HG02798 (cell line): ENCODE measurements around the gene SRGAP3.

Experiments used
- ATAC-seq: cut with Tn5 transposase; IDR thresholded peaks from one replicate; pipeline ENCODE4 v1.9.1; 2021; ENCODE audit warnings: mild to moderate bottlenecking; ENCODE audit not compliant: unreplicated experiment, poor library complexity

SRGAP3 gene

DNA sequence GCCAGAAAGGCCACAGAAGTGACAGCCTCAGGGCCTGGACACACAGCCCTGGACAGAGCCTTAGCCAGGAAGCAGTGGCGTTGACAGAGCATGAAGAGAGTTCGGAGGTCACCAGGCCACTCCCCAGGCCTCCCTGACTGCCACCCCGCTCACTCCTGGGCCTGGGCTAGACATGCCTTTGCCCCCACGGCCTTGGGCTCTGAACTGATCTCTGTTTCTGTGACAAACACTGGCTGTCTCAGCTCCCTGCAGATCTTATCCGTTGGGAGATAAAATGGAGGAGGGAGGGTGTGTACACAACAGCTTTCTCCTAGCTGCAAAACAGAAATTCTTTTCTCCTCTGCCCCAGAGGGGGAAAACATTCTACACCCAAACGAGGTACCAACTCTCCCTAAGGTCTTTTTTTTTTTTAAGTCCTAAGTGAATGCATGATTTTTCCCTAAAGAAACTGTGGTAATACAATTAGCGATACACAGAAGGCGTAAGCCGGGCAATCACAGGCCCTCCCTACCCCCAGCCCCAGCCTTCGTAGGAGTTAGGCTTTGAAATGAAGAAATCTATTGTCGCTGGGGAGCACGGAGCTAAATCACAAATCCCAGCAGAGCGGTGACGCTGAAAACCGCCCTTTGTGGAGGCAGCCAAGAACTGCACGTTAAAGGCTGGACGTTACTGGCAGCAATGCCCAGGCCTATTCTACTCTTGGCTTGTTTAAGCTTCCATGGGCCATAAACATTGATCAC lies 45.0 kb downstream of the SRGAP3 start:
- no peak for ATAC-seq

DNA sequence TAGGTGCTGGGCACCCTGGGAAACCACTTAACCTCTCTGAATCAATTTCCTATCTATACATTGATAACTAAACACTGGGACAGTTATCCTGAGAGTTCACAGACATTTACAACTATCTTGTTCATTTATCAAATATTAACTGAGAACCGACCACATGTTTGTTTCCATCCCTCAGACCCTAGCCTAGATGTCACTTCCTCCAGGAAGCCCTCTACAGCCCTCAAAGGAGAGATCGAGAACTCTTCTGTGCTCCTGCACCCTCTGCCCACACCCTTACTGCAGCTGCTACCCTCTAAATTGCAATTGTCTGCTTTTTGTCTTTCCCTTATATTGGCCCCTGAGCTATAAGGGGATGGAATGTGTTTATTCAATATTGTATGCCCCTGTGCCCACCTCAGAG lies 46.1 kb downstream of the SRGAP3 start:
- ATAC-seq: no peak

DNA sequence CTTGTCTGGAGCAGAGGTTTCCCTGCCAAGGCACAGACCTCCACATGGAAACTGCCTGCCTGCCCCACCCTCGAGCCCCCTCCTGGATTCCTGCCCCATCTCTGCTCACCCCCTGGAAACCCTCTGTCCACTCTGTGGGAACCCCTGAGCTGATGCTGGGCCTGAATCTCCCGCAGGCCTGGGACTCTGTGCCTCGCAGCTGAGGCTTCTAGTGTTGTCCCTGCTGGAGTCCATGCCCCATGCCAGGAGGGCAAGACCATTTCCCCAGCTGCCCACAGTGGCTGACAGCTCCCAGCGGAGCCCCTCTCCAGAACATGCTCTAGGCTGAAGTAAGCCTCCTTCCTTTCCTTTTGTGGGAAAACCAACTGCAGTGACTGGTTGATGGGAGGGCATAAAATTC lies 46.9 kb downstream of the SRGAP3 start:
- ATAC-seq: no peak

DNA sequence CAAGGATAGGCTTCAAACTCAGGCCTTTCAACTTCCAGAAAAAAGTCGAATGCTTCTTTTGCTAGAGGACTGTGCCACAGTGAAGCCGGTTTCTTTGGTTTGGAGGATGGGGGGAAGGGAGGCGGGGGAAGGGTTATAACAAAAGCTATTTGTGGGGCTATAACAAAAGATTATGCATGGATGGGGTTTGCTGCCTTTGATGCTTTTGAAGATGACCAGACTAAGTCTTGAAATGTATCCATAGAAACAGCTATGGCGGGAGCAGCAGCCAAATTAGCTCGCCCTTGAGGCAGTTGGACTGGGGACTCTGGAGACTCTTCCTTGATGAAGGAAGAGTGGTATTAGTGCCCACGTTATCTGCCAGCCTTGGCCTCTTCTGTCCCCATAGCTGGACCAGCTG lies 47.5 kb downstream of the SRGAP3 start:
- ATAC-seq: no peak

DNA sequence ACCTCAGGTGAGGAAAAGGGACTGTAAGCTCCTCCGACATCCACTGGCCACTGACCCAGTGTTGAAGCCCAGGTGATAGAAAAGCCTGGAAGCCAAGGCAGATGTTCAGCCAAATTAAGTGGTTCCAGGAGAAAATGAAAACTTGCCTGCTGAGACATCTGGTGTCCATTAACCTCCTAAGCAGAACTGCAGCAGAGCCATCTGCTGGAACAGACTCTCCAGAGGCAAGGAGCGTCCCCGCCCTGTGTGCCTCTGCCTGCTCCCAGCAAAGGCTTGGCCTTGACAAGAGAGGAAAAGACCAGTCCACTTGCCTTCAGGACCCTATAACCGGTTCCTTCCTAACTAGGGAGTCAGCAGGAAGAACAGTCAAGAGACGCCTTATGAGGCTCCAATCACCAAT lies 48.2 kb downstream of the SRGAP3 start:
- ATAC-seq: no peak

DNA sequence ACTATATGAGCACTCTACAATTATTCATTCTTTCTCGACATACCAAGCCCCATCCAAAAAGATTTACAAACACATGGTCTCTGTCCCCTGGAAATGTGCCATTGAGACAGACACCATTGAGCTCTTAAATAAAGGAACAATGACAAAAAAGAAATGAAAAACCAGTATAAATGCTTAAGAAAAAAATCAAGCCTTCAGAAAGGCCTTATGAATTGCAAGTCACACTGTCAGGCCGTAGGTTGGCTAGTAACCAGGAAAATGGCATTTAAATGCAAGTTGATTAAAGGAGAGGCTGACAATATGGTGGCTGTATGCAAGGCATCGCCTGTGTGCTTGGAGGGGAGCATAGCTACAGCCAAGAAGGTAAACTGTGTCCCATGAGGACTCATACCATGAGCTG lies 49.7 kb downstream of the SRGAP3 start:
- ATAC-seq: no peak

DNA sequence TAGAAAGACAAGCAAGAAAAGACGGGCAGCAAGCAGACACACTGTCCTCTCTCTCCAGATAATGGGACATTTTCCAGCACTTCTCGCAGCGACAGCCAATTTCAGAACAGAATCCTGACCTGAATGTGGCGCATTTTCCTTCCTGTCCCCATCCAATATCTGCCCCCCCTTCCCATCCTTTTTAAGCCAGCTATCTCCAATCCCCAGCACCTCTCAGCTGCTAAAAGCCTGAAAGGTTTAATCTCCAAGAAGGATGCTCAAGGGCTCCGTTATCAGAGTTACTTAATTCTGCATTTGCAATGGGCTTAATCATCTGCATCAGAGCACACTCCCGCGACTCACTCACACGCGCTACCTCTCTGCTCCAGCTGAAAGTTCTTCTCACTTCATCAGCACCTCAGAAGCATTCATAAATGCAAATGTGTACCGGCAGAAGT lies 50.5 kb downstream of the SRGAP3 start:
- ATAC-seq: no peak

DNA sequence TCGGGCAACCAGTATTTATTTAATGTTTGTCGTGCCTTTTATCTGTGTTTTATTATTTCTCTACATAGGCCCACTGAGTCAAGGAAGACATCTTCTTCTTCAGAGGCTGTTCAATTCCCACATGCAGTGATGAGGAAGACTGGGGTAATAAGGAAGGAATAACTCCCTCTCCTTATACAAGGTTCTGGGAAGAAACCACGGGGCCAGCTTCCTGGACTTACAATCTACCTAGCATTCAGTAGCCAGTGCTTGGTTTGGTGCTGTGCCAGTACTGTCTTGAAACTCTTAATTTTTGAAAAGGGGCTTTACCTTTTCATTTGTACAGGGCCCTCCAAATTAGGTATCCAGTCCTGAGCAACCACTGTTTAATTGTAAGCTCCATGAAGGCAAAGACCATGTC lies 51.2 kb downstream of the SRGAP3 start:
- no peak for ATAC-seq

DNA sequence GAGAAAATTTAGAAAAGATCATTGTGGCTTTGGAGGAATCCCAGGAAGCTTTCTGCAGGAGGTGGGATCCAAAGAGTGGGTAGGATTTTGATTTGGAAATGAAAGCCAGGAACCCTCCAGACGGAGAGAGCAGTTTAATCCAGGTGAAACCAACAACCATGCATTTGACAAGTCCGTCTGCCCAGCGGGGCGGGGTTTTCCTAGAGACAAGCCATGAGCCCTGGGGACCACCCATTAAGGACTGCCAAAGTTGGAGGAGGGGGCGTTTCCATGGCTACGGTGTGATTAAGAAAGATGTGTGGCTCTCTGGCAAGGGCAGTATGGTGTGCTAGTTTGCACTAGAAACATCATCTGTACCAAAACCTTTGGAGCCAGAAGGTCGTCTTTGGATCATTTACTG lies 53.4 kb downstream of the SRGAP3 start:
- ATAC-seq: no peak

DNA sequence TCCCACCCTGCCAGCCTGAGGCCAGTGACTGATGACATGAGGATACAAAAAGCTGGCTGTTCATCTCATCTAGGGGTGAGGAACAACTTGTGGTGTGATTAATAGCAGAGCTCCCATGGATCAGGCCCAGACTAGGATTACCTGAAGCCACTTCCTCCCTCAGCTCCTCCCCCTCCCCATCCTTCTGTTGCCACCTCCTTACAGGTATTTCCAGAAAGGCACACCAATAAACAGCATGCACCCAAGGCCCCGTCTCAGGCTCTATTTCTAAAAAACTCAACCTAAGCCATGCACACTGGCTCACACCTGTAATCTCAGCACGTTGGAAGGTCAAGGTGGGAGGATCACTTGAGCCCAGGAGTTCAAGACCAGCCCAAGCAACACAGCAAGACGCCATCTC lies 54.1 kb downstream of the SRGAP3 start:
- ATAC-seq: no peak

DNA sequence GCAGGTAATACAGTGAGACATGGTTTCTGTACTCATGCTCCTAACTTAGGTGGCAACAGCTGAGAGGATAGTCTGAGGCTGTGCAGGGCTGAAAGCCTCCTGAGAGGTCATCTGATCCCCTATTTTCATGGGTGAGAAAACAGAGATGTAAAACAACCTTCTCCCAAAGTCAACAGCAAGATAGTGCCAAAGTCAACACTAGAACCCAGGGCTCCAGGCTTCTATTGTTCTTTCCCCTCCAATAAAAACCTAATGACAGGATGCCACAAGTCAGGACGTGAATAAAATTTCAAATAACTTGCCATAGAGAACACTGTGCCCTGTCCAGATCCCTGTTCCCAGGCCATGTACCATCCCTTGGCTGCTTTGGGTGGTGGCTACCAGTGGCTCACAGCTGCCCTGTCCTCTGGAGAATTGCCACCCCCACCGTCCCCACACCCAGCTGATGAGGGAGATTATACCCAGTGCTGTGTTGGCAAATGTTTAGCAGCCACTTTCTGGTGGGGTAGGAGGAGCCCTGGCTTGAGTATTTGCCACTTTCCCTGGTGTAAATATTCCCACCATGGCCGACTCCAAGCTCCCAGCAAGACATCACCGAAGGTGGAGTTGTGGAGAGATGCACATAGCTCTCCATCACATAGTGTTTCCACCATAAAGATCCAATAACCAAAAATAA lies 54.8 kb downstream of the SRGAP3 start:
- no peak for ATAC-seq

DNA sequence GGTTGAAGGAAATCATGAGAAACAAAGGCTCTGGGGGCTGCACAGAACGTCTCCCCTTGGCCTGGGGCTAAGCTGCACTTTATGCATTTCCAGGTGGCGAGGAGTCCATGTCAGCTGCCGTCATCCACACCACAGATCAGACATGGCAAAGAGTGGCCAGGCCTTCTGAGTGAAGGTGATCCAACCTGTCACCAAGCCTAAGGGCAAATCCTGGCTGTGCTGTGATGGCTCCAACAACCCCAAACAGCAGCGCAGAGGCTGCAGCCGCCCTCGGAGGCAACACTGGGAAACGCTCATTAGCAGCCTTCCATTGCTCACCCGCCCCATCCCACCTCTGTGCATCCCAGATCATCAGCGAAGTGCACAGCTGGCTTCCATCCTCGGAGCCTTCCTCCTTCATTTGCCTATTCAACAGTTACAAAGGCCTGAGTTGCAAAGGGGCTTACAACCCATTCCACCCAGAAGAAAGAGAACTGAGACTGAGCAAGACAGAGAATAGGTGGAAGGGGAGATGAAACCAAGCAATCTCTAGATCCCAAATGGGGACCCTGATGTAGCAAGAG lies 55.7 kb downstream of the SRGAP3 start:
- no peak for ATAC-seq

DNA sequence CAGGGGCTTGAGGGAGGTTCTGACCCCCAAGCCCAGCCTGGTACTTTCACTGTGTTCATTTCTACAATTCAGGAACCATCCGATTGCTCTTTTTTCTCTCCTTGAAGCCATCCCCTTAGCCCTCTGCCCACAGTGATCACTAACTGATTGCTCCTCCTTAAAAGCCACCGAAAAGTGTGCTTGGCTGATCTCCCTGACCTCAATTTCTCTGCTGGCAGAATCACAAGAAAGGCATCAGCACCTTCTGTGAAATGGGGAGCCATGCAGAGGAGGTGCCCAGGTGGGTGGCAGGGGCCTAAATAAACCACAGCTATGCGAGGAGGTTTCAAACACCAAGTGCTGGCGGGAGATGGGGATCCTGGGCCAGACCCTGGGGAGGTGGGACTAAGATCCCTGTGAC lies 56.2 kb downstream of the SRGAP3 start:
- no peak for ATAC-seq

DNA sequence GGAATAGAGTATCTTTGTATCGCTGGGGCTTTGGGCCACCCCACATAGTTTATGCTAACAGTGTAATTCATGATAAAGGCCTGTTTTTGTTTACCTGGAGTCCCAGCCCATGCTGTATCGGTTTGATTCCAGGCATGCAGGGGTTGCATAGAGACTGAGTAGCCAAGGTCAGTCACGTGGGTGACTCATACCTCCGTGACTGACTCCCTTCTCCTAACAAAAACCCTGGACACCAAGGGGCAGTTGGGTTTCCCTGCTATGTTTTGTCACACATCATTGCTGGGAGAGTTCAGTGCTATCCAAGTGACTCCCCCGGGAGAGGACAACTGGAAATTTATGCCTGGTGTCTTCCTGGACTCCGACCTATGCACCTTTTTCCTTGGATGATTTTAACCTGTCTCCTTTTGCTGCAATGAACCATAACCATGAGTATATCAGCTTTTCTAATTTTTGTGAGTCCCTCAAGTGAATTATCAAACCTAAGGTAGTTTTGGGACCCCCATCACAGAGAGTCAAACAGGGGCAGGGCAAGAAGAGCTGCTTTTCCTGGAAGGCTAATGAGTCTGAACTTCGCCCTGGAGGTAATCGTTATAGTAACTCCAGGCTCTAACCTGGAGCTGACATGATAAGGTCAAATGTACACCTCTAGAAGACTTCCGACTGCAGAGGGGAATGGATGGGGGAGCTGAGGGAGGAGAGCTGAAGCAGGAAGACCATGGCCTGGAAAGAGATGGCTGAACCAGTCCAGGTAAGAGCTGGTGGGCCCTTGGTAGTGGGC lies 57.0 kb downstream of the SRGAP3 start:
- no peak for ATAC-seq

DNA sequence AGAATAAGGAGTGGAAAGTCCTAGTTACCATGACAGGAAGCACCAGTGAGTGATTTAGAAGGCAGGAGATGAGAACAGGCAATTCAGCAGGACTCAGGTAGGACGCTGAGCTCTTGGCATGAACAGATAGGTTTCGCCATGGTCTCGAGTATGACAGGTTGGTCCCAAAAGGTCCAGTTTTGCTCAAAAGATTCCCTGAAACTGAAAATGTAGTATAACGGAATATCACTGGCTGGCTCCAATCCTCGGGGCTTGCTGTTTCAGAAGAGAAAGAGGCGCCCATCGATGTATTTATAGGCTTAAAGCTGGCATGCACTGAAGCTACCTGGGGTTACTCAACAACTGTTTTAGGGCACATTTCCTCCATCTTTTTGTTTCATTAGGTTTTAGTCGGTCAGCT lies 59.2 kb downstream of the SRGAP3 start:
- ATAC-seq: no peak

DNA sequence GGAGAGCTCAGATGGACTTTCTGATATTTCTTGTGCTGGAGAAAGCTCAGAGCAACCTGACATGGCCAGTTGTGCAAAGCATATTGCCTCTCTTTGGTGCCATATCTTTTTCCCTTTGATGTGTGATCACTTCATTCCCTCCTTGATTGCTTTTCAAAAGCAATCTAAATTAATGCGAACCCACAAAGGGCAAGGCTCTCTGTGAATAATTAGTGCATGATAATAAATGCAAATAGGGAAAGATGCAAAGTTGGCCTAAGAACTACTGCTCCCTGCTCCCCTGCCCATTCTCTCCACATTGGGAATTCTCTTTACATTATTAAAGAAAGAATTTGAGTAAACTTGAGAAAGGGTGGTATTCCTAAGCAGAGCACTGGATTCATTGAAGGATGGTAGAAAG lies 60.9 kb downstream of the SRGAP3 start:
- no peak for ATAC-seq

DNA sequence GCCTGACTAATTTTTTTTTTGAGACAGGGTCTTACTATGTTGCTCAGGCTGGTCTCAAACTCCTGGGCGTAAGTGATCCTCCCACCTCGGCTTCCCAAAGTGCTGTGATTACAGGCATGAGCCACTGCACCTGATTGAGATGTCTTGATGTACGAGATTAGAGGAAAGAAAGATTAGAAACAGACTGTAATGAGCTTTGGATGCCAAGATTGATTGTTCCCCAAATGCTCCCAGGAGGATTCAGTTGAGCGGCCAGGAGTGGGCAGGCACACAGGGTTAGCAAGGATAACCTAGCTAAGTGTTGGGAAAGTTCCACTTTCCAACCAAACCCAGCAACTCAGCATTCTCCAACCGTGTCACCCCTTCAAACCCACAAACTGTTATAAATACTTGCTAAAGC lies 63.7 kb downstream of the SRGAP3 start:
- no peak for ATAC-seq

DNA sequence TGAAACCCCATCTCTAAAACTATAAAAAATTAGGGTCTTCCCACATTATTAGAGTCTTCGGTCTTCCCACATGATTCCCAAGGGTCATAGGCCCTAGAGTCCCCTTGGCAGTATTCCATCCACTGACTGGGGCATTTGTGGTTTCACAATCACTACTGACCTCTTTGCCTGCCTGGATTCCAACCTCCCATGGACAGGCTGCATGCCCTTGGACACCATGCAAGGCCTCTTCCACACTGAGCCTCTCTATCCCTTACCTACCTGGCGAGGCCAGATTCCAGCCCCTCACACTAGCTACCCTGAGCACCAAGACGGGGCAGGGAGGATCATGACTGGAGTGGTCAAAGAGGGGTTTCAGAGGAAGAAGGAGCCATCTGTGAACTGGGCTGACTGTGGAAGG lies 64.4 kb downstream of the SRGAP3 start:
- no peak for ATAC-seq

DNA sequence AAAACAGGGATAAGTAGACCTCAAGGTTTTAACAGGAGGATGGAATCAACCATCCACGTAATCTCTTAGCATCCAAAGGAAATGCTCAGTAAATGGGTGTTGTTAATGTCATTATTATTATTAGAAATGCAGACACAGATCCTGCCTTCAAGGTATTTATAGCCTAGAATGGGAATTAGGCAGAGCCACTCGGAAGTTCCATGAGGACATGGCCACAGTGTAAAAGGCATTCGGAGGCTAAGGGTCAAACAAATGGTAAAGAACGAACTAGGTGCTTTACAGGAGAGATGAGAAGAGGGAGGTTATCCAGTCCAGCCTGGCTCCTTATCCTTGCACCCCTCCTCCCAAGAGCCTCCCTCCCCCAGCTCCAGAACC lies 65.0 kb downstream of the SRGAP3 start:
- no peak for ATAC-seq

DNA sequence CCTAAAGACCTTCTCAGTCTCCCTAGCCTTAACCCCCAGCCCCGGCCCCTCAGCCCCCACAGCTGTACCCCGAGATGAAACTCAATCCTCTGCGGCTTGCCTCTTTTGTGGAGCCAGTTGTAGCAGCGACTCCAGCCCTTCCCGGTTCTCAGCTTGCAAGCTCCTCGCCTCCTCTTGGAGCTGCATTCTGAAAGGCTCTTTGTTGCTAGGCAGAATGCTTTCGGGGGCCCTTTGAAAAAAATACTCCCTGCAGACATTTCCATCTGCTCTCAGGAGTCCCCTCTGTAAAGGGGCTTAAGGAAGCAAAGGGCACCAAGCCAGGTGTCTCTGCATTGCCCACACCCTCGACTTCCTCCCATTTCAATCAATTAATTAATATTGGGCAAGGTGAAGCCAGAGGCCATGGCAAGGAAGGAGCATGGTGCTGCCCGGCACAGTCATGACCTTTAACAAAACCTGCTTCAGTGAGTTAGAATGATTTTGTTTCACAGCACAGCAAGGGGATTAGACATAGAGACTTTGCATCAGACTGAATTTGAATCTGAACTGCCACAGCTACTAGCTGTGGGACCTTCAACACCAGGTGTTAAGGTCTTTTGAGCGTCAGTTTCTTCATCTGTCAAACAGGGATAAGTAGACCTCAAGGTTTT lies 65.5 kb downstream of the SRGAP3 start:
- ATAC-seq: no peak

DNA sequence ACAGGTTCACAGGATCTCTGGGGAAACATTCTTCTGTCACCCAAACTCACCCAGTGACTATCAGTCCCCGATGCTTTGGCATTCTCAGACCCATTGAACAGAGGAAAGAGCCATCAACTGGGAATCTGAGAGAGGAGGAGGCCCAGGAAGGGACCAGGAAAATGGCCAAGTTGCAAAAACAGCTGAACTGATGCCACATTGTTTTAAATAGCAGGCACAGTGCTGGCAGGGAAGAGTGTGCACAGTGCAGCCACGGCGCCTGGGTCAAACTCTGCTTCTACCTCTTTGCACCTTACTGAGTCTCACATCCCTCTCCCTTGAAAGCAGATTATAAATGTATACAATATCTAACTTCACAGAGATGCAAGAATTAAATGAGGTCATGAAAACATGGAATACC lies 66.4 kb downstream of the SRGAP3 start:
- no peak for ATAC-seq
